Measurements from ENCODE around the gene SMC3. TPM values are rescaled to one million over a fixed set of nuclear protein-coding genes. Genes with fewer than 3 reads are reported as not detected.

Gene SMC3
- total and polyA plus RNA-seq, 2 of the 13 experiments (the other 11 are each of a cell fraction or from before 2014, with no cell fraction given), result 11.7 to 48.0 TPM

DNA sequence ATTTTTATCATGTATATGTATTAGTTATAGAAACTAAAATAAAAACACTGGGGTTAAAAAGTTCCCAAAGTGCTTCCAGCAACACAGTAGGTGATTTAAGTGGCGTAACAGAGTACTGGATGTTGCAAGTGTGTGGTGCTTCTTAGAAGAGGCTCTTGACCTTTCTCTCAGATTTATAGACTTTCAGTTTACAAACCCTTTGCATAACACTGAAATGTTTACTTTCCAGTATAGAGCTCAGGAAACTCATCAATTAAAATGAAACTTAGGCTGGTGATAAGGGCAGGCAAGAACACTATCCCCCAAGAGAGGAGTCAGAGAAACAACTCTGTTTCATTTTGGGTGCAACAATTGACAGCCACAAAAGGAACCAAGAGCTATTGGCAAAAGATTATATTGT, 27.5 kb upstream of the SMC3 start:
- ATAC-seq, result no peak
- Histone ChIP-seq H2AFZ (ENCODE audit: low read length) (no peak overlapping the region), H3K79me2 (ENCODE audit: insufficient read depth, low read length) (no peaks in the 10 kb centered on the region), H3K9me3 (ENCODE audit: low read length) (no peaks in the 10 kb centered on the region), H3K4me2 (ENCODE audit: low read depth, low read length) (no peak overlapping the region), H3K9ac (ENCODE audit: insufficient read depth, low read depth, low read length) (no peak overlapping the region), H3K27me3 (ENCODE audit: control insufficient read depth in 1 of 2, insufficient read depth in 2 of 2, low read length in 2 of 2) (peaks cover 1 to 10% of the 10 kb centered on the region in 2 experiments; a peak in 2 of 5 replicates), H4K20me1 (ENCODE audit: insufficient read depth, low read length) (no peaks in the 10 kb centered on the region), H3K4me1 (ENCODE audit: insufficient read depth, low read length) (no peaks in the 10 kb centered on the region), H3K4me3 (replicated peaks in 1 of 3; ENCODE audit: insufficient read depth in 1 of 3, low read depth in 2 of 3, low read length in 3 of 3) (no peak overlapping the region), H3K36me3 (replicated peaks in 1 of 2; ENCODE audit: control insufficient read depth in 1 of 2, insufficient read depth in 2 of 2, low read length in 2 of 2) (no peaks in the 10 kb centered on the region), H3K27ac (ENCODE audit: extremely low read length, insufficient read depth, low read length) (no peak overlapping the region)
- ChIA-PET CTCF (ENCODE audit: low intra/inter-chr PET ratio, low total read pairs) (no interaction called here), POLR2A (no interaction called here)
- intact Hi-C loops (cut with micrococcal nuclease; ENCODE audit: unreplicated experiment), result no loop called here
- FAIRE-seq, result no peak
- no peak for TF ChIP-seq ZNF670 (CRISPR knock-in tag; IDR thresholded peaks at IDR 0.05; ENCODE audit: borderline replicate concordance)
- TF ChIP-seq ZNF256 (CRISPR knock-in tag; conservative IDR thresholded peaks at IDR 0.05), result no peak
- TF ChIP-seq, protein P1, sequence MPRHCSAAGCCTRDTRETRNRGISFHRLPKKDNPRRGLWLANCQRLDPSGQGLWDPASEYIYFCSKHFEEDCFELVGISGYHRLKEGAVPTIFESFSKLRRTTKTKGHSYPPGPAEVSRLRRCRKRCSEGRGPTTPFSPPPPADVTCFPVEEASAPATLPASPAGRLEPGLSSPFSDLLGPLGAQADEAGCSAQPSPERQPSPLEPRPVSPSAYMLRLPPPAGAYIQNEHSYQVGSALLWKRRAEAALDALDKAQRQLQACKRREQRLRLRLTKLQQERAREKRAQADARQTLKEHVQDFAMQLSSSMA (CRISPR knock-in tag; IDR thresholded peaks at IDR 0.05), result no peak
- TF ChIP-seq, protein P2, sequence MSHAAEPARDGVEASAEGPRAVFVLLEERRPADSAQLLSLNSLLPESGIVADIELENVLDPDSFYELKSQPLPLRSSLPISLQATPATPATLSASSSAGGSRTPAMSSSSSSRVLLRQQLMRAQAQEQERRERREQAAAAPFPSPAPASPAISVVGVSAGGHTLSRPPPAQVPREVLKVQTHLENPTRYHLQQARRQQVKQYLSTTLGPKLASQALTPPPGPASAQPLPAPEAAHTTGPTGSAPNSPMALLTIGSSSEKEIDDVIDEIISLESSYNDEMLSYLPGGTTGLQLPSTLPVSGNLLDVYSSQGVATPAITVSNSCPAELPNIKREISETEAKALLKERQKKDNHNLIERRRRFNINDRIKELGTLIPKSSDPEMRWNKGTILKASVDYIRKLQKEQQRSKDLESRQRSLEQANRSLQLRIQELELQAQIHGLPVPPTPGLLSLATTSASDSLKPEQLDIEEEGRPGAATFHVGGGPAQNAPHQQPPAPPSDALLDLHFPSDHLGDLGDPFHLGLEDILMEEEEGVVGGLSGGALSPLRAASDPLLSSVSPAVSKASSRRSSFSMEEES (CRISPR knock-in tag; IDR thresholded peaks at IDR 0.05), result no peak
- TF ChIP-seq, protein P3, sequence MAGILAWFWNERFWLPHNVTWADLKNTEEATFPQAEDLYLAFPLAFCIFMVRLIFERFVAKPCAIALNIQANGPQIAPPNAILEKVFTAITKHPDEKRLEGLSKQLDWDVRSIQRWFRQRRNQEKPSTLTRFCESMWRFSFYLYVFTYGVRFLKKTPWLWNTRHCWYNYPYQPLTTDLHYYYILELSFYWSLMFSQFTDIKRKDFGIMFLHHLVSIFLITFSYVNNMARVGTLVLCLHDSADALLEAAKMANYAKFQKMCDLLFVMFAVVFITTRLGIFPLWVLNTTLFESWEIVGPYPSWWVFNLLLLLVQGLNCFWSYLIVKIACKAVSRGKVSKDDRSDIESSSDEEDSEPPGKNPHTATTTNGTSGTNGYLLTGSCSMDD (CRISPR knock-in tag; IDR thresholded peaks at IDR 0.05), result no peak
- TF ChIP-seq, protein P4, sequence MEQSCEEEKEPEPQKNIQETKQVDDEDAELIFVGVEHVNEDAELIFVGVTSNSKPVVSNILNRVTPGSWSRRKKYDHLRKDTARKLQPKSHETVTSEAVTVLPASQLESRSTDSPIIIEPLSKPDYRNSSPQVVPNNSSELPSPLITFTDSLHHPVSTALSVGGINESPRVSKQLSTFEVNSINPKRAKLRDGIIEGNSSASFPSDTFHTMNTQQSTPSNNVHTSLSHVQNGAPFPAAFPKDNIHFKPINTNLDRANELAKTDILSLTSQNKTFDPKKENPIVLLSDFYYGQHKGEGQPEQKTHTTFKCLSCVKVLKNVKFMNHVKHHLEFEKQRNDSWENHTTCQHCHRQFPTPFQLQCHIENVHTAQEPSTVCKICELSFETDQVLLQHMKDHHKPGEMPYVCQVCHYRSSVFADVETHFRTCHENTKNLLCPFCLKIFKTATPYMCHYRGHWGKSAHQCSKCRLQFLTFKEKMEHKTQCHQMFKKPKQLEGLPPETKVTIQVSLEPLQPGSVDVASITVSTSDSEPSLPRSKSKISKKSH (CRISPR knock-in tag; IDR thresholded peaks at IDR 0.05; ENCODE audit: borderline replicate concordance), result no peak
- TF ChIP-seq NR2F1 (CRISPR knock-in tag; IDR thresholded peaks at IDR 0.05), result no peak
- TF ChIP-seq ZNF720 (CRISPR knock-in tag; IDR thresholded peaks at IDR 0.05), result no peak
- TF ChIP-seq SRF (IDR thresholded peaks at IDR 0.05; ENCODE audit: low read depth, low read length), result no peak
- no peak for TF ChIP-seq ZNF547 (CRISPR knock-in tag; IDR thresholded peaks at IDR 0.05)
- no peak for TF ChIP-seq SP5 (CRISPR knock-in tag; IDR thresholded peaks at IDR 0.05; ENCODE audit: borderline replicate concordance, low read depth)
- TF ChIP-seq KAT7 (CRISPR knock-in tag; IDR thresholded peaks at IDR 0.05; ENCODE audit: borderline replicate concordance), result no peak
- no peak for TF ChIP-seq CREM (IDR thresholded peaks at IDR 0.05)
- no peak for TF ChIP-seq CREM (CRISPR knock-in tag; IDR thresholded peaks at IDR 0.05)
- no peak for TF ChIP-seq ZNF678 (CRISPR knock-in tag; IDR thresholded peaks at IDR 0.05)
- TF ChIP-seq TSC22D2 (CRISPR knock-in tag; IDR thresholded peaks at IDR 0.05; ENCODE audit: borderline replicate concordance), result no peak
- TF ChIP-seq, protein P5, sequence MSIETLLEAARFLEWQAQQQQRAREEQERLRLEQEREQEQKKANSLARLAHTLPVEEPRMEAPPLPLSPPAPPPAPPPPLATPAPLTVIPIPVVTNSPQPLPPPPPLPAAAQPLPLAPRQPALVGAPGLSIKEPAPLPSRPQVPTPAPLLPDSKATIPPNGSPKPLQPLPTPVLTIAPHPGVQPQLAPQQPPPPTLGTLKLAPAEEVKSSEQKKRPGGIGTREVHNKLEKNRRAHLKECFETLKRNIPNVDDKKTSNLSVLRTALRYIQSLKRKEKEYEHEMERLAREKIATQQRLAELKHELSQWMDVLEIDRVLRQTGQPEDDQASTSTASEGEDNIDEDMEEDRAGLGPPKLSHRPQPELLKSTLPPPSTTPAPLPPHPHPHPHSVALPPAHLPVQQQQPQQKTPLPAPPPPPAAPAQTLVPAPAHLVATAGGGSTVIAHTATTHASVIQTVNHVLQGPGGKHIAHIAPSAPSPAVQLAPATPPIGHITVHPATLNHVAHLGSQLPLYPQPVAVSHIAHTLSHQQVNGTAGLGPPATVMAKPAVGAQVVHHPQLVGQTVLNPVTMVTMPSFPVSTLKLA (IDR thresholded peaks at IDR 0.05), result no peak
- TF ChIP-seq ZNF619 (CRISPR knock-in tag; IDR thresholded peaks at IDR 0.05), result no peak
- TF ChIP-seq ZNF788 (CRISPR knock-in tag; IDR thresholded peaks at IDR 0.05; ENCODE audit: borderline replicate concordance), result no peak
- no peak for TF ChIP-seq ZNF451 (CRISPR knock-in tag; IDR thresholded peaks at IDR 0.05)
- TF ChIP-seq HNRNPK (IDR thresholded peaks at IDR 0.05; ENCODE audit: low read depth, low read length, poor library complexity, severe bottlenecking), result no peak
- 0% methylated on average over 1 of the region's 1 CpG for WGBS (ENCODE audit: low lambda C conversion rate)
- DNase-seq (ENCODE audit: low spot score), result no peak
- BruUV-seq (replicated peaks), result no TSS peak
- in situ Hi-C loops (cut with HindIII; ENCODE audit: extremely low pct_ligation_motif_present, low pct_unique_long_range_greater_than_20kb), result no loop called here
